GM12873 (cell line): ENCODE data around the gene CALHM2.

ENCODE experiments used
- TF ChIP-seq, protein P1 (sequence below): IDR thresholded peaks from 2 replicates; pipeline ENCODE4 v1.5.1; 2012; ENCODE audit warnings: low read depth, mild to moderate bottlenecking, moderate library complexity, low read length, control low read depth; ENCODE audit not compliant: insufficient read depth; ENCODE audit errors: missing control alignments

CALHM2 gene

GRCh38 chr10:103452506-103453230, 498 bp upstream of the CALHM2 start:
- TF ChIP-seq, protein P1, sequence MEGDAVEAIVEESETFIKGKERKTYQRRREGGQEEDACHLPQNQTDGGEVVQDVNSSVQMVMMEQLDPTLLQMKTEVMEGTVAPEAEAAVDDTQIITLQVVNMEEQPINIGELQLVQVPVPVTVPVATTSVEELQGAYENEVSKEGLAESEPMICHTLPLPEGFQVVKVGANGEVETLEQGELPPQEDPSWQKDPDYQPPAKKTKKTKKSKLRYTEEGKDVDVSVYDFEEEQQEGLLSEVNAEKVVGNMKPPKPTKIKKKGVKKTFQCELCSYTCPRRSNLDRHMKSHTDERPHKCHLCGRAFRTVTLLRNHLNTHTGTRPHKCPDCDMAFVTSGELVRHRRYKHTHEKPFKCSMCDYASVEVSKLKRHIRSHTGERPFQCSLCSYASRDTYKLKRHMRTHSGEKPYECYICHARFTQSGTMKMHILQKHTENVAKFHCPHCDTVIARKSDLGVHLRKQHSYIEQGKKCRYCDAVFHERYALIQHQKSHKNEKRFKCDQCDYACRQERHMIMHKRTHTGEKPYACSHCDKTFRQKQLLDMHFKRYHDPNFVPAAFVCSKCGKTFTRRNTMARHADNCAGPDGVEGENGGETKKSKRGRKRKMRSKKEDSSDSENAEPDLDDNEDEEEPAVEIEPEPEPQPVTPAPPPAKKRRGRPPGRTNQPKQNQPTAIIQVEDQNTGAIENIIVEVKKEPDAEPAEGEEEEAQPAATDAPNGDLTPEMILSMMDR: no peak

DNA sequence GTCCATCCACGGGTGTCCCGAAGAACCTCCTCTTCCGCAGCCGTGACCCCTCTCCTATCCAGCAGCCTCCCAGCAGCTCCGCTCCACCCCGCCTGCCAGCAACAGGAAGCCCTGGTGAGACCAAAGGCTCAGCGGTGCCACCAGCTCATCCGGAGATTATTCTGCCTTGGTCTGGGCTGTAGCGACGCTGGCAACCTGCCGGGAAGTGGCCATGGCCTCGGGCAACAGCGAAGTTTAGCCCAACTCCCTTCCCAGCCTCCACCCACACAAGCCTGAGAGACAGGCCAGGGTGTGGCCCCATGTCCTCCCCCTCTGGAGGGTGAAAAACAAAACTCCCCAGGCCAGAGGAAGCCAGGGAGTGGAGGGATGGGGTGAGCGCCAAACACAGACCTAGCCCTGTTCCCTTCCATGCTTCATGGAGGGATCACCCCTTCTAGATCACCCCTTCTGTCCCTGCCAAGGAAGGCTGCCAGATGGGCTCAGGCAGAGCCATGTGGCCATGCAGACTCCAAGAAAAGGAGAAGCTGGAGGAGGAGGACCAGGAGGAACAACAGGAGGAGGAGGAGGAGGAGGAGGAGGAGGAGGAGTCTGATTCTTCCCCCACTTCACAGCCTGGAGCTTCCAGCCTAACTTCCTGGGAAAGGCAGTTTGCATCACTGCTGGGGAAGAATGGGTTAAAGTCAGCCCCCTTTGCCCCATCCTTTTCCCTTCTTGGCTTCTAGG, 918 bp downstream of the CALHM2 start:
- TF ChIP-seq, protein P1: no peak

DNA sequence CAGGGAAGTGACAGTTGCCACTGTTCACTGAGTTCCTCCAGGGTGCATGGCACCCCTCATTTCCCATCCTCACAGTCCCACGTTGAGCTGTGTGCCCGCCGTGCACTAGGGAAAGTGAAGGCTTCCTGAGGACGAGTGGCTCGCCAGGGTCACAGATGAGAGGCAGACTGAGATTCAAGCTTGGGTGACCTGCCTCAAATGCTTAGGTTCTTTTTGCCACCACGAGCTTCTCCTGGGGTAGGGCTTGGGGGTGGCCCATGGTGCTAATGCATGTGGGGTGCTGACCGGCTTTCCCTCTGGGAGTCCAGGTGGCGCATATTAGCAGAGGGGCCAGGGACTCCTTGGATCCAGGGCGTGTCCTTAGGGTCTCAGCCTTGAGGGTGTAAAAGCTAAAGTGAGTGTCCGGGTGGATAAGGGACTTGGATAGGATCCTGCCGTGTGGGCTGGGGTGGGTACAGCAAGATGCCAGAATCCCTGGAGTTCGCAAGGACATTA, 1.9 kb downstream of the CALHM2 start:
- TF ChIP-seq, protein P1: no peak

DNA sequence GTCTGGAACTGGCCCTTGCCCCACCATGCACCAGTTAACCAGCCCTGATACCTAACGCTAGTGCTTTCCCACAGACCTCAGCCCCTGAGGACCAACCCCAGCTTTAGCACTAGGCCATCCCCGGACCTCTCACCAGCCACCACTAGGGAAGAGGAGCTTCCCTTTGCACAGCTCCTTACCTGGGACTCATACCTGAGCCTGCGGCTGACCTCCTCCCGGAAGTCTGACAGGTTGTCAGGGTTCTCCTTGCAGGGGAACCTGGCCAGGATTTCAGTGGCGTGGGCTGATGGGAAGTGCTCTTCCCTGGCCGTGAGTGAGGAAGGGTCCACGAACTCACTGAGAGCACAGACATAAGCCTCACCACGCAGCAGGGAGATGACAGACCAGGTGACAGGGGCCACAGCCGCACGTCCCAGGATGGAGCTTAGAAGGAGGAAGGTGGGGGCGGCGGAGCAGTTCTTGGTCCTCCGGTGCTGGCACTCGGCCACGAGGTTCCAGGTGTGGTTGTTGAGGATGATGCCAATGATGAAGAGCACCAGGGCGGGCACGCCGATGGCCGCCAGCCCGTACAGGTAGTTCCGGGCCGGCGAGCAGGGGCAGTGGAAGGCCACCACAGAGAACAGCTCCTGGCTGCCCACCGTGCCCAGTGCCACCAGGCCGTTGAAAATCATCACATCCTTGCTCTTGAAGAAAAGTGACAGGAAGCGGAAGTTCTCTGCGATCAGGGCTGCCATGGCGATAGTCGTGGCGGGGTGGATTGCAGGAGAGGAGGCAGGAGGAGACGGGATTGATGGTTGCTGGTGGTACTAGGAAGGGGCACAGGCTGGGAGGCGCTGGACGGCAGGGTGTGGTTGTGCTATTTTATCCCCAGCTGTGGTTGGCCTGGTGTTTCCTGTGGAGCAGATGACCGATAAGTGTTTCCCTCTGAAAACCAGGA, 2.7 kb downstream of the CALHM2 start:
- TF ChIP-seq, protein P1: no peak

DNA sequence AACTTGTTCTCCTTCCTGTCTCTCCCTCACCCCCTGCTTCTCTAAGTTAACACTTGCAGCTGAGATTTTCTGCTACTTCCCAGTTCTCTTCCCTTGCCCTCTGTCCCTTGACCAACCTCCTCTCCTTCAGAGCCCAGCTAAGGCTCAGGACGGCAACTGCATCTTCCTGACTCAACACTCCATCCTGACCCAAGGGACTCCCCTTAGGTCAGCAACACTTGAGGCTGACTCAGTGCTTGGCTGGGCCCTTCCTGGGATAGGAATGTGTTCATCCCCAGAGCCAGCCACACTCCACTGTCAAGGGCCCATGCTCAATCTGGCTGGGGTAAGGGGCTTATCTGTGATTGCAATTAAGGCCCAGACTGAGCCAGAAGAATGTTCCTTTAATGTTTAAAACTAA, 3.4 kb downstream of the CALHM2 start:
- TF ChIP-seq, protein P1: no peak

- TF ChIP-seq, protein P1: no peak
These were observed 5.0 kb downstream of the CALHM2 start for GRCh38 chr10:103447187-103447586.
